CD4-positive, alpha-beta T cell (primary cell): ENCODE measurements around the gene ADGRD1. TPM values are rescaled to one million over a fixed set of nuclear protein-coding genes. Genes with fewer than 3 reads are reported as not detected.
A peak's percentile ranks its signal among the peaks of the same experiment; 100 is the strongest.

ENCODE experiments used
- ATAC-seq: fragments of 200-7000 bp; cut with Tn5 transposase; one replicate; pipeline ENCODE4 v1.10.0; 2022; ENCODE audit warnings: mild to moderate bottlenecking; ENCODE audit not compliant: poor library complexity
- CTCF ChIA-PET: fragments of 350-600 bp; sonication (Branson Sonifier 250); formaldehyde crosslinking; loops from one replicate; lab custom pipeline; 2021; ENCODE audit warnings: antibody characterized with exemption, inconsistent platforms; lab: Charles Lee
- POLR2A ChIA-PET: fragments of 350-600 bp; sonication (Branson Sonifier 250); formaldehyde crosslinking; loops from one replicate; lab custom pipeline; 2021; ENCODE audit warnings: antibody characterized with exemption, inconsistent platforms; lab: Charles Lee
- DNase-seq, 14 experiments: peaks; one replicate each; pipeline ENCODE4 v3.0.0-alpha.2; 2013 to 2020; ENCODE audit warnings: mixed read lengths in 2 of 14
- H3K27ac ChIP-seq, 2 donors: one replicate each; pipeline versions ENCODE4 v1.5.1 to v1.7.0; 2013; ENCODE audit warnings: low read length in 2 of 2, low read depth in 1 of 2, mild to moderate bottlenecking in 1 of 2
- H3K27me3 ChIP-seq, 2 experiments: 1 replicate in 1 of 2; 2 replicates in 1 of 2; pipeline versions ENCODE4 v1.6.1 to v1.7.0; 2013; ENCODE audit warnings: low read length in 2 of 2, control low read depth in 1 of 2, mild to moderate bottlenecking in 1 of 2, moderate library complexity in 1 of 2; ENCODE audit not compliant: insufficient read depth in 2 of 2, control insufficient read depth in 1 of 2
- H3K36me3 ChIP-seq: one replicate; pipeline ENCODE4 v1.6.1; 2013; ENCODE audit warnings: low read length, control low read depth; ENCODE audit not compliant: insufficient read depth
- H3K4me1 ChIP-seq: one replicate; pipeline ENCODE4 v1.6.1; 2013; ENCODE audit warnings: low read length, control low read depth; ENCODE audit not compliant: insufficient read depth
- H3K4me3 ChIP-seq: one replicate; pipeline ENCODE4 v1.5.1; 2013; ENCODE audit warnings: mild to moderate bottlenecking, low read length, moderate library complexity
- H3K9me3 ChIP-seq, 2 experiments: 1 replicate in 1 of 2; 2 replicates in 1 of 2; pipeline versions ENCODE4 v1.6.1 to v1.7.0; 2013; ENCODE audit warnings: low read length in 2 of 2, mild to moderate bottlenecking in 2 of 2, control low read depth in 1 of 2, moderate library complexity in 1 of 2; ENCODE audit not compliant: control insufficient read depth in 1 of 2, insufficient read depth in 1 of 2
- H3K27ac Mint-ChIP-seq: one replicate; pipeline ENCODE4 v1.8.0; 2020; ENCODE audit warnings: mixed read lengths
- H3K27me3 Mint-ChIP-seq: one replicate; pipeline ENCODE4 v1.8.0; 2021; ENCODE audit warnings: mixed read lengths
- H3K36me3 Mint-ChIP-seq: one replicate; pipeline ENCODE4 v1.8.0; 2021; ENCODE audit warnings: low read depth, mixed read lengths
- H3K4me1 Mint-ChIP-seq: one replicate; pipeline ENCODE4 v1.8.0; 2021; ENCODE audit warnings: low read depth, mixed read lengths
- H3K4me3 Mint-ChIP-seq: one replicate; pipeline ENCODE4 v1.8.0; 2020; ENCODE audit warnings: mild to moderate bottlenecking, mixed read lengths
- H3K9me3 Mint-ChIP-seq: one replicate; pipeline ENCODE4 v1.8.0; 2020; ENCODE audit warnings: mixed read lengths
- CTCF ChIP-seq: fragments of 200-600 bp; IDR thresholded peaks from one replicate; pipeline ENCODE4 v1.8.0; 2022; ENCODE audit warnings: antibody characterized with exemption, mild to moderate bottlenecking
- intact Hi-C, 2 experiments: fragments of 100-400 bp; cut with DNase I in 1 of 2; cut with micrococcal nuclease in 1 of 2; formaldehyde crosslinking; loops; one replicate each; pipeline versions ENCODE4 v1.15.1 to v1.9.0; 2023 to 2025; cut with DNase I, micrococcal nuclease
- total RNA-seq, 174 experiments: library from RNA in 2 of 174; stranded (reverse) in 2 of 174; gene quantifications; one replicate each; pipeline ENCODE4 v1.2.3 and lab custom pipeline; 2021 to 2026

ADGRD1 gene
- total RNA-seq, 2 experiments from 2014 or later: 0.22 TPM; not detected in 1

DNA sequence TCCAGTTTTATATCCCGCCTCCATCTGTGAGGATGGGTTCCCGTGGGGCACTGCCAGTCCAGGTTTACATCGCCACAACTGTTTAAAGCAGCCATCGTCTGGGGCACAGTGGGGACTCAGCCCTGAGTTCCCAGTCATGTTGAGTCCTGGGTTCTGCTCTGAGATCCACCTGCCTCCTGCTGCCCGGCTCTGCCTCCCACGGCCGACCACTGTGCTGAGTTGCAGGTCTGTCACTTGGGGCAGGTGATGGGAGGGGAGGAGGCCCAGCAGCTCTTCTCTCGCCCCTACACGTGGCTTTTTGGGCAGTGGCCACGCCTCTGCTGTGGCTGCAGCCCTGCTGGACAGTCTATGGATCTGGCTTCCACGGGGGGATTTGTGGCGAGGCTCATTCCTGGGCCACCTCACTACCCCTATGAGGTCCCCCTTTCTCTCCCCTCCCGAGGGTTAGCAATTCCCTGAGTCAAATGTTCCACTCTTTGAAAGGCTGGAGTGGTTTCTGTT is 143.0 kb downstream of the ADGRD1 start:
- CTCF ChIA-PET: no interaction called here
- no peak overlapping the region for H3K4me3 ChIP-seq
- peak in 2 of 14 experiments; percentile 4 to 26 for DNase-seq

DNA sequence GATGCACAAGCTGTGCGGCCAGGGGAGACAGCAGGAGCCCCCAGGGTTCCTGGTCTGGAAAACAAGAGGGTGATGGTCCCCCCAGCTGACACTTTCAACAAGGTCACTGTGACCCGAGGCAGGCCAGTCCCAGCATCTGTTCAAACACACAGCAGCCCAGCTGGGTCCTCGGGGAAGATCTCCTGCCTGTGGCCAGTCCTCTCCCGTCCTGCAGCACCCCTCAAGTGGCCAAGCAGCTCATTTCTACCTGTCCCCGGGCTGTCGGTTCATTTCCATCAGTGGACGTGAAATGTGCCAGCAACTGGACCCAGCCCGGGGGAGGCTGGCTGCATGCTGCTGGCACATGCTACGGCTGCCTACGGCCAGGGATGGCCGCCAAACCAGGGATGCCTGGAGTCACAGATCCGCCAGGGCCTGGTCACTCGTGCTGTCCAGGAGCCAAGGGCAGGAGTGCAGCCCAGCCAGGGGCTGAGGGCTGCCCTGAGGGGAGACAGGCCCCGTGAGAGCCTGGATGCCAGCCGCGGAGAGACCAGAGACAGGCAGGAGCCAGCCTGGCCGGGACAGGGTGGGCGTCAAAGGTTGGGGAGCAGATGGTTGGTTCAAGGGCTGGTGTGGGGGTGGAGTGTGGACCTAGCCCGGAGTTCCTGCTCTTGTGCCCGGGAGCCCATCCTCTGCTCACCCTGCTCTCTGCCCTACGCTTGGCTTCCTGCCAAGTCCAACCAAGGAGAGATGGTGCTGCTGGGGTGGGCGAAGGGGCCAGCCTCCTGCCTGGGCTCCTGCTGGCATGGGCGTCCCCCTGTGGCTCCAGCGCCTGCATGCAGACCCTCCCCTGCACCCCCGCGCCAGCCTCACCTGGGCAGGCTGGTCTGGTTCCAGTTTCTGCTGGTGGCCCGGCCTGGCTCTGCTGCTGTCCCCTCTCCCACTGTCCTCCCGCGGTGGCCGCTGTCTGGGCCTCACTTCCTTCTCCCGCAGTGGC is 143.8 kb downstream of the ADGRD1 start:
- H3K36me3 ChIP-seq: no peaks in the 10 kb centered on the region
- peaks cover 12% of the 10 kb centered on the region for H3K4me1 ChIP-seq
- no peak overlapping the region for H3K4me3 Mint-ChIP-seq
- no peaks in the 10 kb centered on the region for H3K9me3 Mint-ChIP-seq
- H3K36me3 Mint-ChIP-seq: no peaks in the 10 kb centered on the region
- DNase-seq: peak in 2 of 14 experiments; percentile 11 to 17
- peaks cover 4% of the 10 kb centered on the region for H3K4me1 Mint-ChIP-seq
- H3K9me3 ChIP-seq: no peaks in the 10 kb centered on the region
- intact Hi-C loops: no loop called here
- H3K27ac Mint-ChIP-seq: no peak overlapping the region
- H3K27me3 Mint-ChIP-seq: no peaks in the 10 kb centered on the region
- CTCF ChIA-PET: no interaction called here
- no peak overlapping the region for H3K27ac ChIP-seq
- POLR2A ChIA-PET: no interaction called here
- H3K4me3 ChIP-seq: no peak overlapping the region
- TF ChIP-seq CTCF: no peak
- no peak for ATAC-seq
- H3K27me3 ChIP-seq: peaks cover 0 to 2% of the 10 kb centered on the region in 2 experiments

More for the DNA sequence above, 143.0 kb downstream of the ADGRD1 start:
- peaks cover 4% of the 10 kb centered on the region for H3K4me1 Mint-ChIP-seq
- H3K4me1 ChIP-seq: peaks cover 12% of the 10 kb centered on the region
- no peak for TF ChIP-seq CTCF
- H3K27me3 Mint-ChIP-seq: no peaks in the 10 kb centered on the region
- H3K27me3 ChIP-seq: peaks cover 0 to 2% of the 10 kb centered on the region in 2 experiments
- no peaks in the 10 kb centered on the region for H3K36me3 ChIP-seq
- POLR2A ChIA-PET: no interaction called here
- no peak for ATAC-seq
- no peaks in the 10 kb centered on the region for H3K9me3 Mint-ChIP-seq
- no peaks in the 10 kb centered on the region for H3K36me3 Mint-ChIP-seq
- intact Hi-C loops: no loop called here
- no peak overlapping the region for H3K4me3 Mint-ChIP-seq
- H3K27ac ChIP-seq: no peak overlapping the region
- no peaks in the 10 kb centered on the region for H3K9me3 ChIP-seq
- H3K27ac Mint-ChIP-seq: no peak overlapping the region

GRCh38 chr12:131098178-131098981 is 144.7 kb downstream of the ADGRD1 start:
- Histone ChIP-seq H3K27me3 (peaks cover 0 to 2% of the 10 kb centered on the region in 2 experiments), H3K4me3 (no peak overlapping the region), H3K9me3 (no peaks in the 10 kb centered on the region), H3K27ac (no peak overlapping the region), H3K36me3 (no peaks in the 10 kb centered on the region), H3K4me1 (peaks cover 8% of the 10 kb centered on the region)
- Mint-ChIP-seq H3K36me3 (no peaks in the 10 kb centered on the region), H3K27ac (no peak overlapping the region), H3K4me3 (no peak overlapping the region), H3K4me1 (no peaks in the 10 kb centered on the region), H3K27me3 (no peaks in the 10 kb centered on the region), H3K9me3 (no peaks in the 10 kb centered on the region)
- intact Hi-C loops: no loop called here
- ChIA-PET CTCF (no interaction called here), POLR2A (no interaction called here)
- TF ChIP-seq CTCF: no peak
- ATAC-seq (no peak), DNase-seq (peak in 1 of 14 experiments; percentile 17)
